GF-D8 (cell line): Measurements from ENCODE around the gene MTARC2.

Experiments used
- DNase-seq: peaks from one replicate; lab custom pipeline; 2025; lab: John Stamatoyannopoulos, UW

Gene MTARC2

GRCh38 chr1:220803401-220804201, 55.5 kb downstream of the MTARC2 start:
- DNase-seq, result no peak

DNA sequence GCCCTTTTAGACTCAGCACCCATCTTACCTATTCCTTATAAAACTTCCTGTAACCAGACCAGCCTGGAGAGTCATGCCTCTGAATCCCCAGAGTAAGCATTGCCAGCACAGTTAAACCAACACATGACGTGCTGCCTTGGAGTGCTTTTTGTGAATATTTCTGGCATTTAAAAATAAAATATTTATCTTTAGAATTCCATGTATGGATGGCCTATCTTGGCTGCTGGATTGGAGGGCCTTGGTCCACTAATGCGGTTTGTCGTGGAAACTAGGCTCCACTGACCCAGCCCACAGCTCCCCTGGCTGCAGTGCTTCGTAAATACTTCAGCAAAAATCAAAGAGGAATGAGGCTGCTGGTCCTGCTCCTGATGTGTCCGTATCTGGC, 56.1 kb downstream of the MTARC2 start:
- no peak for DNase-seq

DNA sequence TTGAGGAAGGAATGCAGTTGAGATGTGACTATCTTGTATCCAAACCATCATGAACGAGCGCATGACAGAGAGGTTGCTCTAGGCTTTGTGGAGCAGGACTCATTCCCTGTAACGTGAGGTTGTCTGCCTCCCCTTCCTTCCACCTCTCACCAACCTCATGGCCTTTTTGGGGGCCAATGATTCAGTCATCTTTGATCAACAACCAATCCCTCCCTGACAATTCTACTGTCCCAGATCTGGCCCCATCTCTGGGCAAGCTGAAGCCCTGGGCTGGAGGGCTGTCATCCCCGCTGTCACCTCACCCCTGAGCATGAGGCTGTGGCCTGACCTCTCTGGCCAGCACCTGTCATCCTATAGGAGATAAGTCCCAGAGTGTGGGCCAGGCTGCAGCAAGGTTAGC, 58.3 kb downstream of the MTARC2 start:
- DNase-seq, result no peak

DNA sequence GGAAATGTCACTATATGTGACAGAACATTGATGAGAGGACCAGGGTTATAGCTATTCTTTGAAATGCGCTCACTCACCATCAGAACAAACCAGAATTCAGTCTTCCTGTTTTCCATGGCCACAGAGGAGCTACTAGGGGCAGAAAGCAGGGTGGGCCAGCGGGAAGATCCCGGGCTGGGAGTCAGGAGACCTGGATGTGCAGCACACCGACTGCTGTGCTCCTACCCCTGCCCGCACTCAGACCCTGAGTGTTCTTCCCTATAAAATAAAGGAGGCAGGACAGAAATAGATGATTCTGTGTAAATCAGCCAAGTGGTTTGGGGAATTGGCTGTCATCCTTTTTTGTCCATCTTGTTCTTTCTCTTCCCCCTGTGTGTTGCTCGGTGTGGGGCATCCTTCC, 59.6 kb downstream of the MTARC2 start:
- no peak for DNase-seq

GRCh38 chr1:220808345-220809186, 60.4 kb downstream of the MTARC2 start:
- DNase-seq, result no peak

DNA sequence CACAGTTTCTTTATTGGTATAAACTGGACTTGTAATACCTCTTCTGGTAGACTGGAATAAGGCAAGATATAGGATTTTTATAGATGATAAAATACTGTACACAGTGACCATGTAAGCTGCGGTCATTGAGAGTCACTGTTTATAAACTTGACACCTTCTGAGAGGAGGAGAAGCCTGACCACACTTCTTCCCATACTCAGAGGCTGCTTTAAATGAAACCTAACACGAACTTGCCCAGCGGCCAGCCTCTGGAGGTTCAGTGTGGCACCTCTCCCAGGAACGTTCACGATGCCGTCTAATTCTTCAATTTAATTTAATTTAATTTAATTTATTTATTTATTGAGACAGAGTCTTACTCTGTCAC, 61.0 kb downstream of the MTARC2 start:
- DNase-seq, result no peak

DNA sequence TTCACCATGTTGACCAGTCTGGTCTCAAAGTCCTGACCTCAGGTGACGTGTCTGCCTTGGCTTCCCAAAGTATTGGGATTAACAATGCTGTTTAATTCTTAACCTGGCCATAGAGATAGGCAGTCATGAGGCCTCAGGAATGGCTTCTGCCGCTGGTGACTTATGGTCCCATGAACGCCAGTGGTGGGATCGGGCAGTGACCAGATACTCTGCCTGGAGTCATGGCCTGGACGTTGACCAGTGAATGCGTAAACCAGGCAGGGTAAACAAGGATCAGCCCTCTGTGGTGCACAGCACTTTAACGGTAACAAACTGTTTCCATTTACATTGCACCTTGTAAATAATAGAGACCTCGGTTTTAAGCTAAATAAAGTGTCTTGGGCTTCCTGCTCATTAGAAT, 61.6 kb downstream of the MTARC2 start:
- DNase-seq, result no peak

GRCh38 chr1:220810179-220810653, 62.1 kb downstream of the MTARC2 start:
- DNase-seq, result peak; percentile 2

DNA sequence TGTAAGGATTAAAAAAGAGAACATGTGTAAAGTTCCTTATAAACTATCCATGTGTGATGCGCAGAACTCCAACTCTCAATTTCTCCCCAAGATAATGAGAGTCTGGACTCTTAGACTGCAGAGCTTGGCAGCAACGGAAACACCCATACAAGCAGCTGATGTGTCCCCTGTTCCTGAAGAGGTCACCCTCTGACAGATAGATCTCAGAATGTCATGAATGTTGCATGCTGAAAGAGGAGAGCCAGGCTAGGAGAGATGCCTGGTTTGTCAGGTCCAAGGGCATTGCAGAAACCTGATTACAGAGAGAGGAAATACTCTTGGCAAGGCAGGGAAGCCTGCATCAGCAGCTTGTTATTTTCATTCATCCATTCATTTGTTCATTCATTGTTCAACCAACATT, 62.8 kb downstream of the MTARC2 start:
- DNase-seq, result no peak

- DNase-seq, result no peak
Observed at GRCh38 chr1:220811695-220812094, 63.6 kb downstream of the MTARC2 start.

- no peak for DNase-seq
Observed at GRCh38 chr1:220812308-220812707, 64.2 kb downstream of the MTARC2 start.

DNA sequence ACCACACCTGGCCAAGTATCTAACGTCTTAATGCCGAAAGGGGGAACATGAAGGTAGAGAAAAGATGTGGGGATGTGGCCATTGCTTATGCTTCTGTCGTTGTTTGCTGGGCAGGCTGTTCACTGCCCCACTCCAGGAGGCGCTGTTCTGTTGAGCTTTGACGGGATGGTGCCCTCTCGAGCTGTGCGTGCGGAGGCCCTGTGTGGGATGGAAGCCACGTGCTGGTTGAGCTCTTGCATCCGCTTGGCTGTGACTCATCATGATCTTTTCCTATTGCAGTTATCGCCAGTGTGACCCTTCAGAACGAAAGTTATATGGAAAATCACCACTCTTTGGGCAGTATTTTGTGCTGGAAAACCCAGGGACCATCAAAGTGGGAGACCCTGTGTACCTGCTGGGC, 64.9 kb downstream of the MTARC2 start:
- no peak for DNase-seq

- DNase-seq, result no peak
Observed at GRCh38 chr1:220815409-220815808, 67.3 kb downstream of the MTARC2 start.

DNA sequence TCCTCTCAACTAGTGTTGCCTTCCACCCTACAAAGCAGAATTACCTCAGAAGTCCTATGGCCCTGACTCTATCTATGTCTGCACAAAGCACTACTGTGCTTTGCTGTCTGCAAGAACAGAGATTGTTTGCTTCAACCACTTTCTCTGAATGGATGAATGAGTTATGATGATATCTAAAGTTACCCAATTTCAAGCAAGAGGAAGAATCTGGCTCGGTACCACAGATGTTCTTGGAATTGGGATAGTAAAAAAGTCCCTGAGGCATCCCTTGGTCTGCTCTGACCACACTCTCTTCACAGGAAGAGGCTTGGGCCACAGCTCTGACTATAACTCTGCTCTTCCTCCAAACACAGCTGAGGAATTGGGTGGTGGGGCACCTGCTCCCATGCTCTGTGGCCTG, 69.8 kb downstream of the MTARC2 start:
- DNase-seq, result peak; percentile 35

DNA sequence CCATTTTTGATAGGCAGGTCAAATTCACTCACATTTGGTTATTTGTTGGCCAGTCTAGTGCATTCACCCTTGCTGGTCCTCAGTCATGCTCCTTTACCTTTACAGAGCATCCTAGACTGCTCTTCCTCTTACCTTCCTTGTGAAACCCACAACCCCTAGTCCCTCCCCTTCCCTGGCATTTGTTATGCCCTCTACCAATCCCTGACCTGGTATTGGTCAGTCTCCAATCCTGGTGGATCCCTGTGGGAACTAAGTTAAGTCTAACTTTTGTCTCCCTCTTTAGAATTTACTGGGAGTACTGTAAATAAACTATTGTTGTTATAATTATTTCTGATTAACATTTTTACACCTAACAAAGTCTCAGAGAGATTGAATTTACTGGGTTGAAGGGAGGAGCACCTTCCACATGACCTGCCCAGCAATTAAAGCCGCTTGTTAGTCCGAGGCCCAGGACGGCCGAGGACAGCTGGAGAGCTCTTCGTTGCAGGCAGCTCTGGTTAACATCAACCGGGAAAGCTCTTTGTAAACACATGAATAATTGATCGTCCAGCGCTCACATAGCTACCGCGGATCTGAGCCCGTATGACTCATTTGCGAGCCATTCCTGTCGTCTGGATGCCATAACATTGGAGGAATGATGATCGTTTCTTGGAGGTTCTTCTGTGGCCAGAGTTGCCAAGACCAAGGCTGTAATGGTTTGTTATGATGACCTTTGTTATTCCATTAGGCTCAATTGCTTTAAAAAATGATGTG, 70.5 kb downstream of the MTARC2 start:
- no peak for DNase-seq

- DNase-seq, result no peak
Observed at GRCh38 chr1:220819467-220820026, 71.4 kb downstream of the MTARC2 start.

- no peak for DNase-seq
Observed at GRCh38 chr1:220824031-220824989, 76.2 kb downstream of the MTARC2 start.

DNA sequence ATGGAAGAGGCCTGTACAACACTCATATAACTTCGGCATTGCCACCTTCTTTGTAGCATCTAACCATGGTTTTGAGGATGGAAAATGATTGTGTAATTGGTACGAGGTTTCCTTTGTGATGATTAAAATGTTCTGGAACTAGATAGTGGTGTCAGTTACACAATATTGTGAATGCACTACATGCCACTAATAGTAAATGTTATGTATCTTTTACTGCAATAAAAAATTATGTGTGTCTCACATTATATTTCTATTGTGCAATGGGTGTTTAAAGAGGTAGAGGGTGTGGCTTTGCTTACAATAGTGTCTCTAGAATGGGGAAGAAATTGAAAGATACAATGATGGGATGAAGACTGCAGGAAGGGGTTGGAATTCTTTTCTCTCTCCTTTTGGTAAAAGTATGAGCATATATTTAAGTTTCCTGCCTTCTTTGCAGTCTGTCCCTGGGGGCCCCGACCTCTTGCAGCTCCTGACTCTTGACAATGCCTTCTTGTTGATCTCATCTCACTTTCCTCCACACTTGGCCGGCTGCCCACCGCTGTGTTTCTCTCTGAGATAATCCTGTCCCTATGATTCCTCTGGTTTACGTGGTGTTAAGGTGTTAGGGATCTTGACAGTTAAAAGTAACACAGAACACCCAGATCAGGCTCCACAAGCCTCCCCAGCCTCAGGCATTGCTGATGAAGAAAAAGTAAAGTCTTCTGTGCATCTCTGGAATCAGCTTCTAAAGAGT, 77.9 kb downstream of the MTARC2 start:
- DNase-seq, result peak; percentile 17

DNA sequence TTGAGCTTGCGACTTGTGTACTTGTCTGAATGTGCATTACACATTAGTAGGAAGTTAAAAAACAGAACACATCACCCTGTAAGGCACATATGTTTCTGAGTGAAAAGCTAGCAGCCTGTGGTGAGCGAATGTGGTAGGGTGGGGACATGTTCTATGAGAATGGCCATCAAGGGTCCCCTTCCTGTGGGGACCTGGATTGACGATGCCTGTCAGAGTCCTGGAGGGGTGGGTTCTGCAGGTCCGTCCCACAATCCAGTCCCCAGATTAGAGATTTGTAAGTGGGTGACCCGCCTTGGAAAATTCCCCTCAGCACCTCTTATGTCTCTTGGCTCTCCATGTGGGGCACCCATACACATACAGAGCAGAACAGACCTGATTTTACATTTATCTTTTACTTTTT, 78.6 kb downstream of the MTARC2 start:
- no peak for DNase-seq

- no peak for DNase-seq
Observed at GRCh38 chr1:220827445-220828178, 79.5 kb downstream of the MTARC2 start.
